Osteocyte (in vitro differentiated cells): ENCODE results near the gene ADNP. TPM values are rescaled to one million over a fixed set of nuclear protein-coding genes. Genes with fewer than 3 reads are reported as not detected.

Source experiments
- DNase-seq: peaks from one replicate; pipeline ENCODE4 v3.0.0; 2021; ENCODE audit warnings: mixed read lengths; ENCODE audit not compliant: unreplicated experiment; ENCODE audit errors: extremely low spot score
- H3K27ac Mint-ChIP-seq: one replicate; pipeline ENCODE4 v1.8.0; 2021; ENCODE audit warnings: mild to moderate bottlenecking, mixed read lengths; ENCODE audit not compliant: unreplicated experiment
- H3K27me3 Mint-ChIP-seq: one replicate; pipeline ENCODE4 v1.8.0; 2021; ENCODE audit warnings: mixed read lengths; ENCODE audit not compliant: unreplicated experiment
- H3K36me3 Mint-ChIP-seq: one replicate; pipeline ENCODE4 v1.8.0; 2021; ENCODE audit warnings: mixed read lengths; ENCODE audit not compliant: unreplicated experiment
- H3K4me1 Mint-ChIP-seq: one replicate; pipeline ENCODE4 v1.8.0; 2021; ENCODE audit warnings: mixed read lengths; ENCODE audit not compliant: unreplicated experiment
- H3K4me3 Mint-ChIP-seq: one replicate; pipeline ENCODE4 v1.8.0; 2021; ENCODE audit warnings: mild to moderate bottlenecking, moderate library complexity, mixed read lengths; ENCODE audit not compliant: unreplicated experiment
- H3K9me3 Mint-ChIP-seq: one replicate; pipeline ENCODE4 v1.8.0; 2021; ENCODE audit warnings: mixed read lengths; ENCODE audit not compliant: unreplicated experiment
- total RNA-seq: library from RNA; stranded (reverse); gene quantifications from 2 replicates; pipeline ENCODE4 v1.2.1, GENCODE V29; 2021
- TF ChIP-seq, protein P1 (sequence below): fragments of 200-600 bp; sonication (generic); IDR thresholded peaks from 2 replicates; pipeline ENCODE4 v1.5.0; 2021; ENCODE audit warnings: antibody characterized with exemption, mild to moderate bottlenecking, moderate library complexity

The ADNP gene
- total RNA-seq, 1 donor from 2014 or later, result 67.4 TPM

DNA sequence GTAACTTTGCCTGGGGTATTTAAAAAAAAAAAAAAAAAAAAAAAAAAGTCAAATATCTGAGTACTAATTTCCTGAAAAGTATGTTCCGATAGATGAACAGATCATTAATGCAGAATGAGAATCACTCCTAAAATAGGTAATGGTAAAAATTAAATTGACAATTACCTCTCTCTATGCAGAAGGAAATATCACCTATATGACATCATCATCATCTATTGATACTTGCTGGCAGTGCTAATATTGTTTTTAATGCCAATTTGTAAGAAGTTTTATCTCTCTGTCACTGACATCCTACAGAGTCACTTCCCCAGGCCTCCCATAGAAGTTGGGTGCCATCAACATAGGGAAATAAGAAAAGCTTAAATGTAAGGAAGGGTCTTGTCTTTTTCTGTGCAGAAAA lies 29.9 kb downstream of the ADNP start:
- Mint-ChIP-seq H3K36me3 (peaks cover 38% of the 10 kb centered on the region), H3K27ac (no peak overlapping the region), H3K4me3 (no peak overlapping the region), H3K27me3 (no peaks in the 10 kb centered on the region), H3K4me1 (peaks cover 13% of the 10 kb centered on the region), H3K9me3 (no peaks in the 10 kb centered on the region)
- TF ChIP-seq, protein P1, sequence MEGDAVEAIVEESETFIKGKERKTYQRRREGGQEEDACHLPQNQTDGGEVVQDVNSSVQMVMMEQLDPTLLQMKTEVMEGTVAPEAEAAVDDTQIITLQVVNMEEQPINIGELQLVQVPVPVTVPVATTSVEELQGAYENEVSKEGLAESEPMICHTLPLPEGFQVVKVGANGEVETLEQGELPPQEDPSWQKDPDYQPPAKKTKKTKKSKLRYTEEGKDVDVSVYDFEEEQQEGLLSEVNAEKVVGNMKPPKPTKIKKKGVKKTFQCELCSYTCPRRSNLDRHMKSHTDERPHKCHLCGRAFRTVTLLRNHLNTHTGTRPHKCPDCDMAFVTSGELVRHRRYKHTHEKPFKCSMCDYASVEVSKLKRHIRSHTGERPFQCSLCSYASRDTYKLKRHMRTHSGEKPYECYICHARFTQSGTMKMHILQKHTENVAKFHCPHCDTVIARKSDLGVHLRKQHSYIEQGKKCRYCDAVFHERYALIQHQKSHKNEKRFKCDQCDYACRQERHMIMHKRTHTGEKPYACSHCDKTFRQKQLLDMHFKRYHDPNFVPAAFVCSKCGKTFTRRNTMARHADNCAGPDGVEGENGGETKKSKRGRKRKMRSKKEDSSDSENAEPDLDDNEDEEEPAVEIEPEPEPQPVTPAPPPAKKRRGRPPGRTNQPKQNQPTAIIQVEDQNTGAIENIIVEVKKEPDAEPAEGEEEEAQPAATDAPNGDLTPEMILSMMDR, result no peak
- DNase-seq, result no peak

DNA sequence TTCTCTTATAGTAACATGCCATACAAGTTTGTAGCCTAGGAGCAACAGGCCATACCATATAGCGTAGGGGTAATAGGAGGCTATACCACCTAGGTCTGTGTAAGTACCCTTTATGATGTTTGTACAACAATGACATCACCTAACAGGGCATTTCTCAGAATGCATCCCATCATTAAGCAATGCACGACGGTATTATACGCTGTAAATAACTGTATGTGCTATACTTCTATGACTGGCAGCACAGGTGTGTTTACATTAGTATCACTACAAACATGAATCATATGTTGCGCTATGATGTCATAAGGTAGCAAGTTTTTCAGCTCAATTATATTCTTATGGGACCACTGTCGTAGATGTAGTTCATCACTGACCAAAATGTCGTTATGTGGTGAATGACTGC lies 31.0 kb downstream of the ADNP start:
- Mint-ChIP-seq H3K27me3 (no peaks in the 10 kb centered on the region), H3K27ac (no peak overlapping the region), H3K9me3 (no peaks in the 10 kb centered on the region), H3K36me3 (peaks cover 38% of the 10 kb centered on the region), H3K4me1 (peaks cover 9% of the 10 kb centered on the region), H3K4me3 (no peak overlapping the region)
- DNase-seq, result no peak
- TF ChIP-seq, protein P1, result no peak

DNA sequence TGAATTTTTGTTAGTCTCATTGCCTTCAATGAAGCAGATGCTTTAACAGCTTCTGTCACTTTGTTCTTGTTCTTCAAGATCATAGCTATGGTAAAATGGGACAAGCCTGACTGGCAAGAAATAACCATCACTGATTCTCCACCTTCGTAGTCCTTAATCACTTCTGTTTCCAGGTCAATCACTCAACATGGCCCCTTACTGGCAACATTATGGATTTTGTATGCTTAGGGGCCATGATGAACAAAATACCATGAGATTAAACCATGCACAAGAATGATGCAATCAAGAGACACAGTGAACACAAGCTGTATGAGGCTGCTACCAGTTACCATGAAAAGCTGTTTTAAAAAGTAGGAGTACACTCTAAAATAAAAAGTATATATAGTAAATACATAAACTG lies 32.8 kb downstream of the ADNP start:
- DNase-seq, result no peak
- Mint-ChIP-seq H3K4me3 (no peak overlapping the region), H3K36me3 (peaks cover 50% of the 10 kb centered on the region), H3K27ac (peak overlapping the region; percentile 46), H3K27me3 (no peaks in the 10 kb centered on the region), H3K4me1 (peaks cover 4% of the 10 kb centered on the region), H3K9me3 (no peaks in the 10 kb centered on the region)
- TF ChIP-seq, protein P1, result no peak

DNA sequence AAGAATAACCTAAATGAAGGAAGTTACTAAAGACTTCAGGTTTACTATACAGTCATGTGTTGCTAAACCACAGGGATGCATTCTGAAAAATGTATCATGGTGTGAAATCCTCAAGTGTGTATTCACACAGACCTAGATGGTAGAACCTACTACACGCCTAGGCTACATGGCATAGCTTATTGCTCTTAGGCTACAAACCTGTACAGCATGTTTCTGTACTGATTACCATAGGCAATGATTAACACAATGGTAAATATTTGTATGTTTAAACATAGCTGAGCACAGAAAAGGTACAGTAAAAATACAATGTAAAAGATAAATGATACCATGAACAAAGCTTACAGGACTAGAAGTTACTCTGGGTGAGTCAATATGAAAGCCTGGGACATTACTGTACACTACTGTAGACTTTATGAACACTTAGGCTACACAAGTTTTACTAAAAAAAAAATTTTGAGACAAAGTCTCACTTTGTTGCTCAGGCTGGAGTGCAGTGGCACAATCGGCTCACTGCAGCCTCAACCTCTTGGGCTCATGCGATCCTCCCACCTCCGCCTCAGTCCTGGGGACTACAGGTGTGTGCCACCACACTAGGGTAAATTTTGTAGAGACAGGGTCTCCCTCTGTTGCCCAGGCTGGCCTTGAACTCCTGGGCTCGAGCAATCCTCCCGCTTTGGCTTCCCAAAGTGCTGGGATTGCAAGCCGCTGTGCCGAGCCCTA lies 36.0 kb downstream of the ADNP start:
- Mint-ChIP-seq H3K36me3 (peaks cover 50% of the 10 kb centered on the region), H3K4me1 (no peaks in the 10 kb centered on the region), H3K9me3 (no peaks in the 10 kb centered on the region), H3K4me3 (no peak overlapping the region), H3K27ac (no peak overlapping the region), H3K27me3 (no peaks in the 10 kb centered on the region)
- no peak for DNase-seq
- TF ChIP-seq, protein P1, result no peak

DNA sequence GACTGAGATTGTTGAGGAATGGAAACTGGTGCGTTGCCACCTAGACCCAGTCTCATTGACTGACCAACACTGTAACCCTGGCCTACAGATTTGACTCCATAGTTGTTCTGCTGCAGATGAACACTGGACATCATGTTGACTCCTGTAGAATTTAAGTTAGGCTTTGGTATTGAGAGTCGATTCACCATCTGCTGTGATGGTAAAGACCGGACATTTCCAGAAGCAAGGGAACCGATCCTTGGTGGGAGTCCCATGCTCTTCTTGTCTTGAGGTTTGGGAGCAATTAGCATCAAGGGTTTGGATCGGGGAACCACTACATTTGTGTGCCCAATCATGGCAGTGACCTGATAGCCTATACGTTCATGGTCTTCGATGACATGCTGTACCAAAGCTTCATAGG lies 37.6 kb downstream of the ADNP start:
- Mint-ChIP-seq H3K27me3 (no peaks in the 10 kb centered on the region), H3K9me3 (no peaks in the 10 kb centered on the region), H3K4me1 (no peaks in the 10 kb centered on the region), H3K4me3 (no peak overlapping the region), H3K27ac (no peak overlapping the region), H3K36me3 (peaks cover 55% of the 10 kb centered on the region)
- TF ChIP-seq, protein P1, result no peak
- no peak for DNase-seq
